ENCODE measurements around the gene BBS2. TPM values are rescaled to one million over a fixed set of nuclear protein-coding genes. Genes with fewer than 3 reads are reported as not detected.

The BBS2 gene
- total RNA-seq, 6 donors from 2014 or later, result 27.5 to 188 (median 35.4) TPM

- H3K27ac ChIP-seq, result peak within 1 kb of the TSS; percentile 81 to 89 (median 84)
Observed at GRCh38 chr16:56450986-56451752, 68.7 kb downstream of the BBS2 start, which contains the start of the genes NUDT21 and OGFOD1. TSS of gene NUDT21 (minus strand) at chr16:56451332. CDS start at chr16:56451202, 130 bp downstream. TSS of gene OGFOD1 (plus strand) at chr16:56451554. CDS start at chr16:56451613, 59 bp downstream.

GRCh38 chr16:56450275-56450985, 69.4 kb downstream of the BBS2 start:
- DNase-seq, result no peak
- Histone ChIP-seq H3K9me3 (no peaks in the 10 kb centered on the region), H3K4me1 (peaks cover 18 to 34% (median 29%) of the 10 kb centered on the region in 4 donors), H3K27ac (peak overlapping the region; percentile 81 to 89 (median 84)), H3K27me3 (no peaks in the 10 kb centered on the region), H3K4me3 (peak overlapping the region; percentile 67 to 97 (median 86)), H3K36me3 (peaks cover 3 to 36% (median 7%) of the 10 kb centered on the region in 4 donors)
- no peak for TF ChIP-seq CTCF (IDR thresholded peaks at IDR 0.05)
- no peak for TF ChIP-seq EP300 (IDR thresholded peaks at IDR 0.05)
- TF ChIP-seq POLR2A (IDR thresholded peaks at IDR 0.05), result no peak
- TF ChIP-seq POLR2AphosphoS5 (IDR thresholded peaks at IDR 0.05), result no peak
- WGBS, 2 donors, result 10 to 12% methylated on average over 18 of the region's 18 CpGs
- no peak for ATAC-seq (ENCODE audit: low FRiP score in 2 of 2)

More at GRCh38 chr16:56450986-56451752, 68.7 kb downstream of the BBS2 start, which contains the start of the genes NUDT21 and OGFOD1:
- H3K4me1 ChIP-seq, result peaks cover 18 to 34% (median 29%) of the 10 kb centered on the region in 4 donors
- peak in 2 of 6 experiments; percentile 25 to 31 for TF ChIP-seq CTCF (IDR thresholded peaks at IDR 0.05)
- peak in 3 of 4 donors; percentile 50 to 74 (median 71) for TF ChIP-seq POLR2A (IDR thresholded peaks at IDR 0.05)
- TF ChIP-seq EP300 (IDR thresholded peaks at IDR 0.05), result no peak
- peak; percentile 72 to 81 for TF ChIP-seq POLR2AphosphoS5 (IDR thresholded peaks at IDR 0.05)
- 0 to 1% methylated on average over 25 to 56 of the region's 56 CpGs for WGBS, 2 donors
- DNase-seq (peak; percentile 91 to 98), ATAC-seq (ENCODE audit: low FRiP score in 2 of 2) (peak; percentile 100)
- H3K9me3 ChIP-seq, result no peaks in the 10 kb centered on the region
- peaks cover 4 to 36% (median 6%) of the 10 kb centered on the region in 4 donors for H3K36me3 ChIP-seq
- no peaks in the 10 kb centered on the region for H3K27me3 ChIP-seq
- peak within 1 kb of the TSS; percentile 83 to 97 (median 88) for H3K4me3 ChIP-seq

GRCh38 chr16:56448005-56448404, 71.8 kb downstream of the BBS2 start:
- peaks cover 18 to 30% (median 28%) of the 10 kb centered on the region in 4 donors for H3K4me1 ChIP-seq
- no peak for ATAC-seq (ENCODE audit: low FRiP score in 2 of 2)
- no peak for TF ChIP-seq EP300 (IDR thresholded peaks at IDR 0.05)
- TF ChIP-seq CTCF (IDR thresholded peaks at IDR 0.05), result no peak
- TF ChIP-seq POLR2A (IDR thresholded peaks at IDR 0.05), result no peak
- no peak for TF ChIP-seq POLR2AphosphoS5 (IDR thresholded peaks at IDR 0.05)
- no peak overlapping the region for H3K27ac ChIP-seq
- no peak for DNase-seq
- no peak overlapping the region for H3K4me3 ChIP-seq
- peaks cover 3 to 43% (median 12%) of the 10 kb centered on the region in 4 donors for H3K36me3 ChIP-seq
- H3K27me3 ChIP-seq, result no peaks in the 10 kb centered on the region
- H3K9me3 ChIP-seq, result no peaks in the 10 kb centered on the region

- no peak overlapping the region for H3K4me3 ChIP-seq
- H3K9me3 ChIP-seq, result no peaks in the 10 kb centered on the region
- no peaks in the 10 kb centered on the region for H3K27me3 ChIP-seq
- no peak for ATAC-seq (ENCODE audit: low FRiP score in 2 of 2)
- no peak overlapping the region for H3K27ac ChIP-seq
- H3K4me1 ChIP-seq, result peaks cover 13 to 23% (median 21%) of the 10 kb centered on the region in 4 donors
- peaks cover 3 to 50% (median 12%) of the 10 kb centered on the region in 4 donors for H3K36me3 ChIP-seq
- TF ChIP-seq CTCF (IDR thresholded peaks at IDR 0.05), result no peak
- no peak for TF ChIP-seq POLR2AphosphoS5 (IDR thresholded peaks at IDR 0.05)
- no peak for TF ChIP-seq POLR2A (IDR thresholded peaks at IDR 0.05)
- TF ChIP-seq EP300 (IDR thresholded peaks at IDR 0.05), result no peak
- DNase-seq, result no peak
- 88% methylated on average over 2 of the region's 2 CpGs for WGBS, 2 donors
Observed at GRCh38 chr16:56447286-56447685, 72.5 kb downstream of the BBS2 start.

Measured in upper lobe of left lung (tissue), 6 donors.